ENCODE measurements around the gene IRF7.

IRF7 gene

GRCh38 chr11:636511-637332 lies 21.0 kb upstream of the IRF7 start, which contains the start of gene DRD4:
Gene DRD4, plus strand, starts transcription at chr11:637269. Its CDS starts 36 bp downstream, at chr11:637305.
- Mint-ChIP-seq H3K27me3 (ENCODE audit: low read depth) (peaks cover 35% of the 10 kb centered on the region), H3K27ac (no peak within 1 kb of the TSS), H3K9me3 (no peaks in the 10 kb centered on the region), H3K36me3 (ENCODE audit: low read depth) (peaks cover 2% of the 10 kb centered on the region), H3K4me3 (peak within 1 kb of the TSS; percentile 46), H3K4me1 (ENCODE audit: low read depth) (no peaks in the 10 kb centered on the region)
- DNase-seq (ENCODE audit: low spot score) = no peak

GRCh38 chr11:635945-636510 lies 20.3 kb upstream of the IRF7 start:
- H3K36me3 Mint-ChIP-seq (ENCODE audit: low read depth) = peaks cover 2% of the 10 kb centered on the region
- DNase-seq (ENCODE audit: low spot score) = no peak
- peaks cover 35% of the 10 kb centered on the region for H3K27me3 Mint-ChIP-seq (ENCODE audit: low read depth)
- no peak overlapping the region for H3K27ac Mint-ChIP-seq
- H3K4me1 Mint-ChIP-seq (ENCODE audit: low read depth) = no peaks in the 10 kb centered on the region
- H3K9me3 Mint-ChIP-seq = no peaks in the 10 kb centered on the region
- H3K4me3 Mint-ChIP-seq = no peak overlapping the region

GRCh38 chr11:630871-631270 lies 15.1 kb upstream of the IRF7 start:
- H3K27ac Mint-ChIP-seq = no peak overlapping the region

GRCh38 chr11:629237-629583 lies 13.5 kb upstream of the IRF7 start:
- Mint-ChIP-seq H3K9me3 (no peaks in the 10 kb centered on the region), H3K36me3 (ENCODE audit: low read depth) (no peaks in the 10 kb centered on the region), H3K27ac (peak overlapping the region; percentile 24), H3K4me3 (peak overlapping the region; percentile 61), H3K4me1 (ENCODE audit: low read depth) (peaks cover 17% of the 10 kb centered on the region), H3K27me3 (ENCODE audit: low read depth) (peaks cover 29% of the 10 kb centered on the region)
- DNase-seq (ENCODE audit: low spot score) = no peak

More at GRCh38 chr11:630871-631270, 15.1 kb upstream of the IRF7 start:
- Mint-ChIP-seq H3K4me1 (ENCODE audit: low read depth) (peaks cover 17% of the 10 kb centered on the region), H3K27me3 (ENCODE audit: low read depth) (peaks cover 36% of the 10 kb centered on the region), H3K36me3 (ENCODE audit: low read depth) (no peaks in the 10 kb centered on the region), H3K4me3 (no peak overlapping the region), H3K9me3 (no peaks in the 10 kb centered on the region)
- no peak for DNase-seq (ENCODE audit: low spot score)

GRCh38 chr11:628056-628455 lies 12.3 kb upstream of the IRF7 start:
- DNase-seq (ENCODE audit: low spot score) = no peak
- Mint-ChIP-seq H3K4me3 (peak overlapping the region; percentile 61), H3K27ac (no peak overlapping the region), H3K9me3 (no peaks in the 10 kb centered on the region), H3K4me1 (ENCODE audit: low read depth) (peaks cover 17% of the 10 kb centered on the region), H3K27me3 (ENCODE audit: low read depth) (peaks cover 29% of the 10 kb centered on the region), H3K36me3 (ENCODE audit: low read depth) (no peaks in the 10 kb centered on the region)

GRCh38 chr11:627308-627576 lies 11.5 kb upstream of the IRF7 start:
- DNase-seq (ENCODE audit: low spot score) = no peak
- peaks cover 17% of the 10 kb centered on the region for H3K4me1 Mint-ChIP-seq (ENCODE audit: low read depth)
- no peak overlapping the region for H3K27ac Mint-ChIP-seq
- H3K27me3 Mint-ChIP-seq (ENCODE audit: low read depth) = peaks cover 29% of the 10 kb centered on the region
- H3K9me3 Mint-ChIP-seq = no peaks in the 10 kb centered on the region
- no peaks in the 10 kb centered on the region for H3K36me3 Mint-ChIP-seq (ENCODE audit: low read depth)
- H3K4me3 Mint-ChIP-seq = no peak overlapping the region

- Mint-ChIP-seq H3K4me3 (no peak within 1 kb of the TSS), H3K27ac (no peak within 1 kb of the TSS)
Observed at GRCh38 chr11:626475-627307, 10.9 kb upstream of the IRF7 start, which contains the start of gene SCT. Gene SCT, minus strand, starts transcription at chr11:627181. Its CDS starts 38 bp downstream, at chr11:627143.

GRCh38 chr11:625636-626268 lies 10.0 kb upstream of the IRF7 start:
- peaks cover 29% of the 10 kb centered on the region for H3K27me3 Mint-ChIP-seq (ENCODE audit: low read depth)
- H3K9me3 Mint-ChIP-seq = no peaks in the 10 kb centered on the region
- no peak overlapping the region for H3K4me3 Mint-ChIP-seq
- H3K4me1 Mint-ChIP-seq (ENCODE audit: low read depth) = peaks cover 17% of the 10 kb centered on the region
- H3K27ac Mint-ChIP-seq = no peak overlapping the region
- H3K36me3 Mint-ChIP-seq (ENCODE audit: low read depth) = no peaks in the 10 kb centered on the region
- no peak for DNase-seq (ENCODE audit: low spot score)

More at GRCh38 chr11:626475-627307, 10.9 kb upstream of the IRF7 start, which contains the start of gene SCT:
- H3K27me3 Mint-ChIP-seq (ENCODE audit: low read depth) = peaks cover 29% of the 10 kb centered on the region
- peaks cover 17% of the 10 kb centered on the region for H3K4me1 Mint-ChIP-seq (ENCODE audit: low read depth)
- DNase-seq (ENCODE audit: low spot score) = no peak
- H3K36me3 Mint-ChIP-seq (ENCODE audit: low read depth) = no peaks in the 10 kb centered on the region
- H3K9me3 Mint-ChIP-seq = no peaks in the 10 kb centered on the region

- DNase-seq (ENCODE audit: low spot score) = no peak
- no peak within 1 kb of the TSS for H3K4me3 Mint-ChIP-seq
- peaks cover 29% of the 10 kb centered on the region for H3K27me3 Mint-ChIP-seq (ENCODE audit: low read depth)
- H3K9me3 Mint-ChIP-seq = no peaks in the 10 kb centered on the region
- no peak within 1 kb of the TSS for H3K27ac Mint-ChIP-seq
- peaks cover 17% of the 10 kb centered on the region for H3K4me1 Mint-ChIP-seq (ENCODE audit: low read depth)
- H3K36me3 Mint-ChIP-seq (ENCODE audit: low read depth) = no peaks in the 10 kb centered on the region
Observed at GRCh38 chr11:624705-625635, 9.2 kb upstream of the IRF7 start, which contains the start of gene CDHR5. Gene CDHR5, minus strand, starts transcription at chr11:624955. Its CDS starts 53 bp downstream, at chr11:624902.

GRCh38 chr11:623999-624704 lies 8.4 kb upstream of the IRF7 start:
- Mint-ChIP-seq H3K27ac (no peak overlapping the region), H3K27me3 (ENCODE audit: low read depth) (peaks cover 24% of the 10 kb centered on the region), H3K4me1 (ENCODE audit: low read depth) (peaks cover 11% of the 10 kb centered on the region), H3K9me3 (no peaks in the 10 kb centered on the region), H3K4me3 (no peak overlapping the region), H3K36me3 (ENCODE audit: low read depth) (no peaks in the 10 kb centered on the region)
- no peak for DNase-seq (ENCODE audit: low spot score)

- peaks cover 4% of the 10 kb centered on the region for H3K4me1 Mint-ChIP-seq (ENCODE audit: low read depth)
- no peaks in the 10 kb centered on the region for H3K9me3 Mint-ChIP-seq
- no peak for DNase-seq (ENCODE audit: low spot score)
- H3K27me3 Mint-ChIP-seq (ENCODE audit: low read depth) = peaks cover 17% of the 10 kb centered on the region
- H3K4me3 Mint-ChIP-seq = no peak overlapping the region
- H3K36me3 Mint-ChIP-seq (ENCODE audit: low read depth) = no peaks in the 10 kb centered on the region
- no peak overlapping the region for H3K27ac Mint-ChIP-seq
Observed at GRCh38 chr11:623349-623869, 7.7 kb upstream of the IRF7 start.

GRCh38 chr11:621838-622237 lies 6.1 kb upstream of the IRF7 start:
- no peak overlapping the region for H3K4me3 Mint-ChIP-seq
- H3K36me3 Mint-ChIP-seq (ENCODE audit: low read depth) = no peaks in the 10 kb centered on the region
- no peaks in the 10 kb centered on the region for H3K4me1 Mint-ChIP-seq (ENCODE audit: low read depth)
- DNase-seq (ENCODE audit: low spot score) = no peak
- peaks cover 7% of the 10 kb centered on the region for H3K27me3 Mint-ChIP-seq (ENCODE audit: low read depth)
- H3K9me3 Mint-ChIP-seq = no peaks in the 10 kb centered on the region
- H3K27ac Mint-ChIP-seq = no peak overlapping the region

All from T-helper 2 cell treated with Interferon-gamma antibody and Interleukin-4, amounts not matched to agents 5 μg/mL and 100 μg/mL, for 36 hours (primary cell).